ENCODE measurements around the gene FBXW12. TPM values are rescaled to one million over a fixed set of nuclear protein-coding genes. Genes with fewer than 3 reads are reported as not detected.

FBXW12 gene
- total RNA-seq, 1 experiment from 2014 or later = 2.0 TPM

GRCh38 chr3:48404440-48405342 is 32.7 kb downstream of the FBXW12 start:
- ChIA-PET CTCF (interaction anchor here (0.9 to 7.8 kb wide), 2 partner anchors 28 to 32 kb away, joined by 4 to 378 read pairs; no protein-coding TSS in a partner anchor), POLR2A (no interaction called here)
- Mint-ChIP-seq H3K4me1 (no peaks in the 10 kb centered on the region), H3K27ac (no peak overlapping the region), H3K9me3 (0 out of 2 replicates have a peak, but pooled peaks cover 3% of the 10 kb centered on the region), H3K27me3 (ENCODE audit: low read depth) (no peaks in the 10 kb centered on the region; the same call in 1 of the 2 replicates), H3K36me3 (peaks cover 62% of the 10 kb centered on the region), H3K4me3 (no peak overlapping the region)
- TF ChIP-seq USF2 (CRISPR knock-in tag; IDR thresholded peaks at IDR 0.05) (no peak), FOXJ3 (CRISPR knock-in tag; IDR thresholded peaks at IDR 0.05; ENCODE audit: borderline replicate concordance) (no peak)
- no peak for DNase-seq (ENCODE audit: low spot score)
- ATAC-seq = no peak

DNA sequence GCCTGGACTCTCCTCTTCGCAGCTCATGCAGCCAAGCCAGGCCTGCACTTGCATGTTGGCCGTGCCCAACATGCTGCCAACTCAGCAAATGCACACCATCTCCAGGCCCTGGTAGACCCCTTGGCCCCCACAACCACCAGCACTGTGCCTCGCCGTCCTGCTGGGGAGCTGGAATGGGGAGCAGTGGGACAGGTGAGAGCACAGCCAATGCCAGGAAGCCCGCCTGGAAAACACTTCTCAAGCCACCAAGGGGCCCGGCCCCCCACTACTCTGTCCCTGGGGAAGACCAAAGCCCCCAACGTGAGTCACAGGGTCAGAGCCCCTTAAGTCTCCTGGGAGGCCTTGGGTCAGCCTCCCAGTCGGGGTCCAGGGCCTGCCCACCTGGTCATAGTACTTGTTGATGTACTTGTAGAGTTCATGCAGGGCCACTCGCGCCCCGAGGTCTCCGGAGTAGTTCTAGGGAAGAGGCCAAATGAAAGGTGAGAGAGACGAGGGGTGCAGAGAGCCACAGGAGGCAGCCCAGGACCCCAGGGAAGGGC is 33.4 kb downstream of the FBXW12 start:
- Mint-ChIP-seq H3K4me3 (no peak overlapping the region), H3K27ac (no peak overlapping the region), H3K36me3 (peaks cover 67% of the 10 kb centered on the region), H3K4me1 (no peaks in the 10 kb centered on the region), H3K9me3 (0 out of 2 replicates have a peak, but pooled peaks cover 3% of the 10 kb centered on the region), H3K27me3 (ENCODE audit: low read depth) (no peaks in the 10 kb centered on the region; the same call in 1 of the 2 replicates)
- ChIA-PET CTCF (interaction anchor here (0.9 to 7.8 kb wide), 2 partner anchors 27 to 31 kb away, joined by 4 to 378 read pairs; no protein-coding TSS in a partner anchor), POLR2A (no interaction called here)
- no peak for DNase-seq (ENCODE audit: low spot score)
- no peak for TF ChIP-seq CBFB (CRISPR knock-in tag; IDR thresholded peaks at IDR 0.05; ENCODE audit: low read depth)
- TF ChIP-seq TP53 (CRISPR knock-in tag; IDR thresholded peaks at IDR 0.05) = no peak
- TF ChIP-seq, protein P1, sequence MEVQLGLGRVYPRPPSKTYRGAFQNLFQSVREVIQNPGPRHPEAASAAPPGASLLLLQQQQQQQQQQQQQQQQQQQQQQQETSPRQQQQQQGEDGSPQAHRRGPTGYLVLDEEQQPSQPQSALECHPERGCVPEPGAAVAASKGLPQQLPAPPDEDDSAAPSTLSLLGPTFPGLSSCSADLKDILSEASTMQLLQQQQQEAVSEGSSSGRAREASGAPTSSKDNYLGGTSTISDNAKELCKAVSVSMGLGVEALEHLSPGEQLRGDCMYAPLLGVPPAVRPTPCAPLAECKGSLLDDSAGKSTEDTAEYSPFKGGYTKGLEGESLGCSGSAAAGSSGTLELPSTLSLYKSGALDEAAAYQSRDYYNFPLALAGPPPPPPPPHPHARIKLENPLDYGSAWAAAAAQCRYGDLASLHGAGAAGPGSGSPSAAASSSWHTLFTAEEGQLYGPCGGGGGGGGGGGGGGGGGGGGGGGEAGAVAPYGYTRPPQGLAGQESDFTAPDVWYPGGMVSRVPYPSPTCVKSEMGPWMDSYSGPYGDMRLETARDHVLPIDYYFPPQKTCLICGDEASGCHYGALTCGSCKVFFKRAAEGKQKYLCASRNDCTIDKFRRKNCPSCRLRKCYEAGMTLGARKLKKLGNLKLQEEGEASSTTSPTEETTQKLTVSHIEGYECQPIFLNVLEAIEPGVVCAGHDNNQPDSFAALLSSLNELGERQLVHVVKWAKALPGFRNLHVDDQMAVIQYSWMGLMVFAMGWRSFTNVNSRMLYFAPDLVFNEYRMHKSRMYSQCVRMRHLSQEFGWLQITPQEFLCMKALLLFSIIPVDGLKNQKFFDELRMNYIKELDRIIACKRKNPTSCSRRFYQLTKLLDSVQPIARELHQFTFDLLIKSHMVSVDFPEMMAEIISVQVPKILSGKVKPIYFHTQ (CRISPR knock-in tag; IDR thresholded peaks at IDR 0.05) = no peak
- no peak for TF ChIP-seq MXD4 (CRISPR knock-in tag; IDR thresholded peaks at IDR 0.05; ENCODE audit: borderline replicate concordance)
- TF ChIP-seq ZNF532 (CRISPR knock-in tag; IDR thresholded peaks at IDR 0.05; ENCODE audit: borderline replicate concordance) = no peak
- no peak for TF ChIP-seq E2F4 (CRISPR knock-in tag; IDR thresholded peaks at IDR 0.05; ENCODE audit: borderline replicate concordance, low read depth)
- TF ChIP-seq GTF2I (CRISPR knock-in tag; conservative IDR thresholded peaks at IDR 0.05) = no peak
- no peak for TF ChIP-seq GRHL2 (CRISPR knock-in tag; IDR thresholded peaks at IDR 0.05; ENCODE audit: insufficient replicate concordance, severe bottlenecking)
- TF ChIP-seq ZNF317 (CRISPR knock-in tag; IDR thresholded peaks at IDR 0.05; ENCODE audit: borderline replicate concordance, low read depth) = no peak
- no peak for TF ChIP-seq ZNF121 (CRISPR knock-in tag; IDR thresholded peaks at IDR 0.05)
- no peak for TF ChIP-seq CREM (CRISPR knock-in tag; IDR thresholded peaks at IDR 0.05)
- no peak for TF ChIP-seq TCF7 (CRISPR knock-in tag; IDR thresholded peaks at IDR 0.05; ENCODE audit: low read depth)
- TF ChIP-seq ATF6 (CRISPR knock-in tag; IDR thresholded peaks at IDR 0.05) = no peak
- no peak for TF ChIP-seq NR1H2 (CRISPR knock-in tag; IDR thresholded peaks at IDR 0.05)
- no peak for ATAC-seq
